GM19328 (cell line): ENCODE measurements around the gene TACC2.

ENCODE experiments used
- ATAC-seq: cut with Tn5 transposase; IDR thresholded peaks from one replicate; pipeline ENCODE4 v1.9.1; 2021; ENCODE audit warnings: mild to moderate bottlenecking, moderate library complexity; ENCODE audit not compliant: unreplicated experiment

TACC2 gene

DNA sequence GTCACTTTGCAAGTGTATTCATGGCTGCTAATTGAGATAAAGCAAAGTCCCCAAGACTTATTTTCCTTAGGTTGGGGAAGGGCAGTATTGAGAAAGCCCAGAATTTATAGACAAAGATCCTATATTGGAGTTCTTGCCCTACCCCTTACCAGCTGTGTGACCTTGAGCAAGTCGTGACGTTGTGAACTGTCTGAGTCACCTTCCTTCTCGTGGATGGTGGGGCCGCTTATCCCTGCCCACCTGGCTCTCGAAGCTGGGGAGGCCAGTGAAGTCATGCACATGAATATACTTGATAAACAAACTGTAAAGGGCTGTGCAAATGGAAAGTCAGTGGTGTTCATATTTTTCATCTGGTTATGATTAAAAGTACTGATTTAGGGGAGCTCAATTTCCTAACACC lies 127.4 kb downstream of the TACC2 start:
- ATAC-seq = no peak

DNA sequence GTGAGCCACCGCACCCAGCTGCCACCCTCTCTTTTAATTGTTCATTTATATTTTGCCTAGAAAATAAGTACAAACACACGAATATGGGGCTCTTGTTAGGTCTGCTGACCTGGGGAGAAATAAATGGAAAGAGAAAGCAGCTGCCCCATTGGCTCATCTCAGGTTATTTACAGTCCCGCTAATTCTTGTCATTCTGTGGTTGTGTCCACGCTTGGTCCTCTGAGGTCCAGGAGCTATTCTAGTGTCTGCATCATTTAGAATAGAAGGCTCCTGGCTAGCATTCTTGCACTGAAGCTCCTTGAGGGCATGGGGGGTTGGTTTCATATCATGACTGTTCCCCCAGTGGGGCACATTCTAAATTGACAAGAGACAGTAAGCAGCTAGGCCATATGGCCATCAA lies 128.5 kb downstream of the TACC2 start:
- ATAC-seq = no peak

DNA sequence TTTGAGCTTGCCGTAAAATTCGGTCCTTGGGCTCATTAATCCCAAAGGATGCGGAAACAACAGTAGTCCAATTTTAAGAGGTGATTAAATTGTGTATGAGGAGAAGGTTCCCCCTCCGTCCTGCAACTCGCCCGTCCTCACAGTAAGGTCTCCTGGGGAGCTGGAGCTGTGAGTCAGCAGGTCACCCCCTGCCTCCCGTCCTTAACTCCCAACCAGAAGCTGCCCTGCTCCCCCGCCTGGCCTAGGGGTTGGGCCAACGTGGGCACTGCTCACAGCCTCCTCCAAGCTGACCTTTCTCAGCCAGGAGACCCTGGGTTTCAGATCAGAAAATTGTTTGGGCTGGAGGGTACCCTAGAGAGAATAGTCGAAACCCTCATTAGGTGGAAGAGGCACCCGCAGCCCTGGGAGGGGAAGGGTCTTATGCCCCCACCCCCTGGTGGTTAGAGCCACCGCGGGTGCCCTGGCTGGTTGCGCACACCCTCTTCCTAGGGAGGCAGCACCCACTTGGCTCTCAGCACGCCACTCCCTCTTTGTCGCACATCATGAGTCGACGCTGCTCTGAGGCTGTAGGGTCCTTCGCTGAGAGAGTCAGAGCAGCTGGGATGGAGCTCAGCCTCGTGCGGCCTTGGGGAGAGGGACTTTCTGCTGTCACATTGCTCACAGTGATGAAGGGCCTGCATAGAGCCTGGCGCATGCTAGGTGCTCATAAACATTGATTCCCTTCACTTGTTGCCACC lies 131.2 kb downstream of the TACC2 start:
- ATAC-seq = no peak

GRCh38 chr10:122121059-122121458 lies 132.1 kb downstream of the TACC2 start:
- ATAC-seq = no peak

DNA sequence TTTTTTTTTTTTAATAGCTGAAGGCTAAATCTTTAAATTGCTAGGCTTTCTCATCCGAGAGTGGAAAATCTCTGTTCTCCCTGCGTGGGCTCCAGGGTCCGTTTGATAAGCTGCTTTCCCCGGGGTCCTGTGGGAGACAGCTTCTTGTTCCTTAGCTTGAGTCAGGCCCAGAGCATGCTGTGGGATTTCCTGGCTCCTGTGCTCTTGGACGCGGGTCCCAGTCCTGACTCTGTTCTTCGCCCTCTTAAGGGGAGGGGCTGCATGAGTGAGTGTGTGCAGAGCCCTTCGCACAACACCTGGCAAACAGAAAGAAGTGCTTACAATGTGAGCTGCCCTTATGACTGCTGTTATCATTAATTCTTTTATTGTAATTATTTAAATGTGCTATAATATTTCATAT lies 133.5 kb downstream of the TACC2 start:
- ATAC-seq = no peak

DNA sequence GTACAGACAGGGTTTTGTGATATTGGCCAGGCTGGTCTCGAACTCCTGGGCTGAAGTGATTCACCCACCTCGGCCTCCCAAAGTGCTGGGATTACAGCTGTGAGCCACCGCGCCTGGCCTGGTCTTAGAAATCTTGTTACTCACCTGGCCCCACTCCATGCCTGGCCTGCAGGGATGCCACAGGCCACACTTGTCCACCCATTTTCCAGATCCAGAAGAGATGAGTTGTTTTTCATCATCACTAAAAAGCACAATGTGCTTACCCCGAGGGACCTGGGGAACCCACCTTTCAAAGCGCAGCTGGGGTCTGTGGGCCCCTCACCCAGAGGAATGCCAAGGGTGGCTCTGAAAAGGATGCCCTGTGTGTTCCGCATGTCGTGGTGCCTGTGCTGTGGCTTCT lies 134.2 kb downstream of the TACC2 start:
- ATAC-seq = no peak

GRCh38 chr10:122124342-122124741 lies 135.4 kb downstream of the TACC2 start:
- no peak for ATAC-seq

DNA sequence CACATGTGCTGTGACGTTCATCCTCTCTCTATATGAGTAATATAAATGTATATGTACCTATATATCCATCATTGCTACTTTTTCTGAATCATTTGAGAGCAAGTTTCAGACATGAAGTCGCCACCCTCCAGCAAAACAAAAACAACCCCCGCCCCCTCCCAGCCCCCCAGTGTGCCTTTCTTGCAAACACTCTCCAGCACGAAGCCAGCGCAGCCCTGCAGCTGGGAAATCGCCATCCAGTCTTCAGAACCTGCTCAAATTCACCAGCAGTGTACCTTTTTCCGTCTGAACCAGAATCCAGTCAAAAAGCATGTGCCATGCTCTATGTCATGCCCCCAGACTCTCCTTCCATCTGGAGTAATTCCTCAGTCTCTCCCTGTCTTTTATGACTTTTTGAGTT lies 135.8 kb downstream of the TACC2 start:
- ATAC-seq = no peak

- ATAC-seq = no peak
Measured at GRCh38 chr10:122126763-122127659, 138.0 kb downstream of the TACC2 start.

- no peak for ATAC-seq
Measured at GRCh38 chr10:122127943-122128342, 139.0 kb downstream of the TACC2 start.

DNA sequence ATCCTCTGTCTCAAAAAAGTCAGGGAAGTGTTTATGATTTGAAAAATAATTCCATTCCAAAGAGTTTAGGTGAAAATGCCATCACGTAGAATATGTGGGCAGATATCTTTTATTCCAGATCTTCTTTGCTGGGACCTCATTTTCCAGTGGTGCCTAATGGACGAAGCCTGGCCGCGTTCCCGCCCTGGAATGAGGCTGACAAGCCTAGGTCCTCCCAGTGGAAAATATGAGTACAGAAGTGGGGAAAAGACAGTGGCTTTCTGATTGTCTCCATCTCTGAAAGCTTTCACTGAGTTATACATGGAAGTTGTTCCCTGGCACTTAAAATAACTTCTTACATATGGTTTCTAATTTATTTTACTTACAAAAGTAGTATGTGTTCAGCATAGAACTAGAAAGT lies 139.4 kb downstream of the TACC2 start:
- no peak for ATAC-seq

DNA sequence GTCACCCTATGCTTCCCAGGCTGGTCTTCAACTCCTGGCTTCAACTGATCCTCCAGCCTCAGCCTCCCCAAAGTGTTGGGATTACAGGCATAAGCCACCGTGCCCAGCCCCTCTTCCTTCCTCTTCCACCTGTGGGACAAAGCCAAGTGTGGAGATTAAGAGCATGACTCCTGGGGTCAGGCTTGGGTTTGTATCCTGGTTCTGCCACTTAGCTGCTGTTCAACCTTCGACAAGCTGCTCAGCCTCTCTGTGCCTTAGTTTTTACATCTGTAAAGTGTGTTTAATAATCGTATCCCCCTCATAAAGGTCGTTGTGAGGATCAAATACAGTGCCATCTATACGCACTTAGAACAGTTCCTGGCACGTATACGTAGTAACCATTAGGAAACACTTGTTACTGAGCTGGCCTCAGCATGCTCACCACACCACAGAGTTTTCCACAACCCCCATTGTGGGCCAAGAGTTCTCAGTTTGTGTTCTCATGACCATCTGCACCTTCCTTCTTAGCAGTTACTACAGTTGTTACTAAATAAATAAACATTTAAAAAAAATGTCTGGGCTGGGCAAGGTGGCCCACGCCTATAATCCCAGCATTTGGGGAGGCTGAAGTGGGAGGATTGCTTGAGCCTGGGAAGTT lies 141.6 kb downstream of the TACC2 start:
- no peak for ATAC-seq

- ATAC-seq = no peak
Measured at GRCh38 chr10:122132331-122132755, 143.4 kb downstream of the TACC2 start.

GRCh38 chr10:122132882-122133565 lies 144.1 kb downstream of the TACC2 start:
- ATAC-seq = no peak

- ATAC-seq = no peak
Measured at GRCh38 chr10:122135251-122136025, 146.5 kb downstream of the TACC2 start.

- ATAC-seq = no peak
Measured at GRCh38 chr10:122138831-122139625, 150.1 kb downstream of the TACC2 start.

- no peak for ATAC-seq
Measured at GRCh38 chr10:122139627-122140170, 150.7 kb downstream of the TACC2 start.

DNA sequence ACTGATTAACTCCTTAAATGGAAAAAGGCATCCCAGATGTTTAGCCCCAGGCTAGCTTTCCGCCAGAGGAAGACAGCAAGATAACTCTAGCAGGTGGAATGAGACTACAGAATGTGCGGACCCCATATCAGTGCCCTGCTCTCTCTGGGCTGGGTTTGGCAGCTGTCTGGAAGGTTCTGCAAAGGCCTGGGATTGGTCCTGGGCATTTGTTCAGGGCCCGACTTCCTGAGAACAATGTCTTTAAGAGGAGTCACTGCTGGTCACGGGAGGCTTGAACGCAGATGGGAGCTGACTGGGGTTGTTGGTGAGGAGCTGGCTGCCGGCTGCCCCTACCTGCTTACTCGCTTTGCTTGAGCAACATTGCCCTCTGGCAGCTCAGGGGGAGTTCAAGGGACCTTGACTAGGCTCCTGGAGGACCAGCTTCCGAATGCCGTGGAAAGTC lies 151.5 kb downstream of the TACC2 start:
- no peak for ATAC-seq

DNA sequence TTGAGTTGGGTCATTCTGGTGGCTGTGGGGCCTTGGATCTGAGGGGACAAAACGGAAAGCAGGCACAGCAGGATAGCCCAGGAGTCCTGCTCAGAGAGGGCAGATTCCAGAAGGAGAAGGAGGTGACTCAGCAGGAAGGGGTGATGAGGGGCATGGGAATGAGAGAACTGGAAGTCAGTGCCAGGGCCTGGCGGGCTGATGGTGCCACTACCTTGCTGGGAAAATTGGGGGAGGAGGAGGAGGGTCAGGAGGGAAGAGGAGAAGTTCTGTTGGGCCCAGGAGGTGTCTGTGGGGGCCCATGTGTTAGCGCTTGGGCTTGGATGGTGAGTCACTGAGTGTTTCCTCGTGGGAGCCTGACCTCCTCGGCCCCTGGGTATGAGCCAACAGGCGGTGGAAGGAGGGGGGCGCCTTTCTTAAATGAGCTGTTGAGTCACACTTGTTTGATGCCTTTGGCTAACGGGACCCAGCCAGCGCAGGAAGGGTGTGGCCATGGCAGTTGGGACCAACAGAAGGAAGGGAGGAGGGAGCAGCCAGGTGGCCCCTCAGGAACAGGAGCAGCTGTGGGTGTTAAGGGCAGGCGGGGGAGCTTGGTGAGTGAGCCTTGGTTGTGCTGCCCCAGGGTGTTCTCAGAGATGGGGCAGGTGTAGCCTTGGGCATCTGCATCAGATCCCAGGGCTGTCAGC lies 152.1 kb downstream of the TACC2 start:
- no peak for ATAC-seq
